ENCODE data around the gene CENPB. TPM values are rescaled to one million over a fixed set of nuclear protein-coding genes. Genes with fewer than 3 reads are reported as not detected.

The CENPB gene
- total RNA-seq, 2 experiments from 2014 or later = 34.8 to 39.1 TPM

DNA sequence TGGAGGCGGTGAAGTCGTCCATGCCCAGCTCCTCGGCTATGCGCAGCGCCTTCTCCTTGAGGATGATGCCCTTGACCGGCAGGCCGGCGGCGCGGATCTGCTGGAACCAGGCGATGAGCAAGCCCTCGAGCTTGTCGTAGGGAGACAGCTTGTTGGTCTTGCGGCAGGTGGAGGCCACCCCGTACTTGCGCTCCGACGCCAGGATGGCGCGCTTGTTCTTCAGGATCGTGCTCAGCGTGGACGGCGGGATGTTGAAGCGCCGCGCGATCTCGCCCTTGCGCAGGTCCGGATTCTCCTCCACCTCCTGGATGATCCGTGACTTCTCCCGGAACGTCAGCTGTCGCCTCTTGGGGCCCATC, 435 bp downstream of the CENPB start:
- H3K4me3 ChIP-seq (ENCODE audit: low read depth, low read length, poor library complexity, severe bottlenecking) = peak overlapping the region; percentile 71
- CTCF ChIA-PET (ENCODE audit: unreplicated experiment) = interaction anchor here (0.7 to 1.7 kb wide), 2 partner anchors 34 to 70 kb away, joined by 3 to 4 read pairs; partner anchors contain the start of gene AP5S1
- H3K4me1 ChIP-seq (ENCODE audit: insufficient read depth, low read length, poor library complexity, severe bottlenecking) = peaks cover 29% of the 10 kb centered on the region
- DNase-seq (ENCODE audit: low spot score) = no peak
- TF ChIP-seq EZH2phosphoT487 (IDR thresholded peaks at IDR 0.05; ENCODE audit: borderline replicate concordance, low read depth, low read length) (no peak), CTCF (conservative IDR thresholded peaks at IDR 0.05; ENCODE audit: low read length) (no peak)
- H2AFZ ChIP-seq (ENCODE audit: low read length) = no peak overlapping the region
- no peaks in the 10 kb centered on the region for H3K9me3 ChIP-seq (ENCODE audit: low read length)
- H4K20me1 ChIP-seq (ENCODE audit: insufficient read depth, low read length) = no peaks in the 10 kb centered on the region; the same call in 1 of the 2 replicates
- H3K4me2 ChIP-seq (ENCODE audit: low read length) = peak overlapping the region; percentile 65
- POLR2A ChIA-PET = interaction anchor here (3.2 kb wide), 1 partner anchor 35 kb away, joined by 16 read pairs; the partner anchor contains the start of gene AP5S1
- no peak overlapping the region for H3K27ac ChIP-seq (ENCODE audit: low read depth, low read length, poor library complexity, severe bottlenecking)
- no peaks in the 10 kb centered on the region for H3K9me2 ChIP-seq (ENCODE audit: insufficient read depth, low read length)
- H3K36me3 ChIP-seq (ENCODE audit: insufficient read depth, low read length) = no peaks in the 10 kb centered on the region; the same call in 1 of the 2 replicates
- intact Hi-C loops (cut with micrococcal nuclease; ENCODE audit: unreplicated experiment) = loop anchor here (2.0 kb wide), 2 partner anchors 103 to 299 kb away; partner anchors contain the start of gene PANK2
- peaks cover 15% of the 10 kb centered on the region; the same call in 1 of the 2 replicates for H3K79me2 ChIP-seq (ENCODE audit: insufficient read depth, low read depth, low read length)
- no TSS peak for BruUV-seq (replicated peaks)

DNA sequence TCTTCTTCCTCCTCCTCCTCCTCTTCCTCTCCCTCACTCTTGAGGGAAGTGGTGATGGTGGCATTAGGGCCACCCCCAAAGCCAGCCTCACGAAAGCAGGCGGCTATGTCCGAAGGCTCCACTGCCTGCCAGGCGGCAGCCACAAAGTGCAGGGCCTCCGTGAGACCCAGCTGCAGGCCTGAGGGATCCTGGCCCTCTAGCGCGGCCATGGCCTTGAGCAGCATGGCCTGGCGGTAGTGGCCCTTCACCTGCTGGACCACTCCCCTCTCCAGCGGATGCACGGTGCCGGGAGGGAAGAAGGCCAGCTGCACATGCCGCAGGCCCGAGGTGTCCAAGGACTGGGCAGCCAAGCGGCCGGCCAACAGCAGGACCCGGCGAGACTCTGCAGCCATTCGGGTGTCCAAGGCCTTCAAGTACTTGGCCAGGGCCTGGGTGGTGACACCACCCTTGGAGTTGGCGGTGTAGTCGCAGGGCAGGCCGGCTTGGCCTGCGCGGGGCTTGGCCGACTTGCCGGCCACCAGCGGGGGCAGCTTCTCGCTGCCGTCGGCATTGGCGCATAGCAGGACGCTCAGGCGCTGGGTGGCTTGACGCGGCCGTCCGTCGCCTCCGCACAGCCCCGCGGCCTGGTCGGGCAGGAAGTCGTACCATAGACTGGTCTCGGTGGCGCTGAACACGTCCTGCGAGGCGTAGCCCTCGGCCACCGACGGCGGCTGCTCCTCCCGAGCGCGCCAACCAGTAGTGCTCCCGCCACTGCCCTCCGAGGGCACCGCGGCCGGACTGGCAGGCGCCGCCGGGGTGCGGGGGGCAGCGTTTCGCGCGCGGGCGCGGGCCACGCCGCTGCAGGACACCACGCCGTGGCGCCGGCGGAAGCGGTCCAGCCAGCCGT, 1.1 kb downstream of the CENPB start:
- no peaks in the 10 kb centered on the region; the same call in 1 of the 2 replicates for H4K20me1 ChIP-seq (ENCODE audit: insufficient read depth, low read length)
- CTCF ChIA-PET (ENCODE audit: unreplicated experiment) = interaction anchor here (0.7 to 1.7 kb wide), 2 partner anchors 34 to 71 kb away, joined by 3 to 4 read pairs; partner anchors contain the start of gene AP5S1
- no peaks in the 10 kb centered on the region for H3K9me3 ChIP-seq (ENCODE audit: low read length)
- H2AFZ ChIP-seq (ENCODE audit: low read length) = no peak overlapping the region
- no peaks in the 10 kb centered on the region for H3K9me2 ChIP-seq (ENCODE audit: insufficient read depth, low read length)
- TF ChIP-seq CTCF (conservative IDR thresholded peaks at IDR 0.05; ENCODE audit: low read length) (no peak), EZH2phosphoT487 (IDR thresholded peaks at IDR 0.05; ENCODE audit: borderline replicate concordance, low read depth, low read length) (no peak)
- BruUV-seq (replicated peaks) = no TSS peak
- H3K27ac ChIP-seq (ENCODE audit: low read depth, low read length, poor library complexity, severe bottlenecking) = no peak overlapping the region
- POLR2A ChIA-PET = interaction anchor here (0.7 to 3.2 kb wide), 2 partner anchors 35 to 60 kb away, joined by 6 to 16 read pairs; partner anchors contain the start of gene AP5S1
- peaks cover 36% of the 10 kb centered on the region for H3K4me1 ChIP-seq (ENCODE audit: insufficient read depth, low read length, poor library complexity, severe bottlenecking)
- H3K79me2 ChIP-seq (ENCODE audit: insufficient read depth, low read depth, low read length) = peaks cover 15% of the 10 kb centered on the region; the same call in 1 of the 2 replicates
- DNase-seq (ENCODE audit: low spot score) = no peak
- peak overlapping the region; percentile 71 for H3K4me3 ChIP-seq (ENCODE audit: low read depth, low read length, poor library complexity, severe bottlenecking)
- peak overlapping the region; percentile 65 for H3K4me2 ChIP-seq (ENCODE audit: low read length)
- intact Hi-C loops (cut with micrococcal nuclease; ENCODE audit: unreplicated experiment) = loop anchor here (2.0 kb wide), 2 partner anchors 103 to 299 kb away; partner anchors contain the start of gene PANK2
- H3K36me3 ChIP-seq (ENCODE audit: insufficient read depth, low read length) = no peaks in the 10 kb centered on the region; the same call in 1 of the 2 replicates
